ENCODE measurements around the gene HLF.

HLF gene

DNA sequence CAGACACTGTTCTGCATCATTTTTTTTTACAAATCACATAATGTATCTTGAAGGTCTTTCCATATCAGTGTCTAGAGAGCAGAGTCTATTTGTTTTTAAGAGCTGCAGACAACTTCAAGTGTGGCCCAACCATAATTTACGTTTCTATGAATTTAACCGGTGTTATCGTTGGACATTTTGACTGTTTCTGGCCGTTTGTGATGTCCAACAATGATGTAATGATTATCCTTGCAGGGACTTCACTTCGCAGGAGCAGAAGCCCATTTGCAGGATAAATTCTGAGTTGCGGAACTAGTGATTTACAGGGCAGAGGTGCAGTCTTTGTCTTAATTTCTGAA lies 26.9 kb upstream of the HLF start:
- Histone ChIP-seq H3K36me3 (replicated peaks) (no peaks in the 10 kb centered on the region), H3K9me3 (peaks cover 2% of the 10 kb centered on the region), H3K4me1 (peaks cover 12% of the 10 kb centered on the region), H3K4me3 (peak overlapping the region; percentile 37; the same call in 1 of the 2 replicates), H3K27me3 (ENCODE audit: low read depth) (no peaks in the 10 kb centered on the region)
- no peak for DNase-seq (ENCODE audit: low spot score in 2 of 2)
- in situ Hi-C loops (cut with MboI; ENCODE audit: low sequenced_read_pairs) = no loop called here

DNA sequence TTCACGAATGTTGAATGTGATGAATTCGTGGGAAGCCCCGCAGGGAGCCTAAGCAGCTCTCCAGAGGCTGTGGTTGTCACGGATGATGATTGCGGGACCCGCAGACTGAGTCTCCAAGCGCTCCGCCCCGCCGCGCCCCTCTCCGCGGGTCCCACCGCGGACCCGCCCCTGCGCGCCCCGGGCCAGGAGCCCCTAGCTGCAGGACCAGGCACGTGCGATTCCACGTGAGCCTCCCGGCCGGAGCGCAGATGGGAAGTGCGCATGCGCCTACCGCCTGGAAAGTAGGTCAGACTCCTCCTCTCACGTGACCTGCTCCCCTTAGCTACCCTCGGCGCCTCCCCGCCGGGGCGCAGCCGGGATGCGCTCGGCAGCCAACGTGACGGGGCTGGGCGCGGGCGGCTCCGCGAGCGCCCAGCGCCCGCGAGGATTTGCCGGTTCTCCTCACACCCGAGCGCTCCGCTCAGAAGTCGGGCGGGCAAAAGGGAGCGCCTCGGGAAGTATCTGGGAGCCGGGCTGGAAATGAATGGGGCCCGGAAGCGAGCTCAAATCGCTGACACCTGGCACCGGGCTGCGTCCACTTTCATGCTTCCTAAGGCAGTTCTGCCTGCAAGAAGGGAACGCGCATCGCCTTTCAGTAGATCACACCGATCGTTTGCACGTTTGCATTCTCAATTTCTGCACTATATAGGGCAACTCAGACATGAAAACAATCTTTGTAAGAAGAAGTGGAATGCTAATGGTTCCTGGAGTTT lies 26.4 kb upstream of the HLF start:
- Histone ChIP-seq H3K4me3 (peak overlapping the region; percentile 37), H3K27me3 (ENCODE audit: low read depth) (no peaks in the 10 kb centered on the region), H3K9me3 (peaks cover 2% of the 10 kb centered on the region), H3K4me1 (peaks cover 12% of the 10 kb centered on the region), H3K36me3 (replicated peaks) (no peaks in the 10 kb centered on the region)
- in situ Hi-C loops (cut with MboI; ENCODE audit: low sequenced_read_pairs) = no loop called here
- peak; percentile 87 to 94 for DNase-seq (ENCODE audit: low spot score in 2 of 2)

DNA sequence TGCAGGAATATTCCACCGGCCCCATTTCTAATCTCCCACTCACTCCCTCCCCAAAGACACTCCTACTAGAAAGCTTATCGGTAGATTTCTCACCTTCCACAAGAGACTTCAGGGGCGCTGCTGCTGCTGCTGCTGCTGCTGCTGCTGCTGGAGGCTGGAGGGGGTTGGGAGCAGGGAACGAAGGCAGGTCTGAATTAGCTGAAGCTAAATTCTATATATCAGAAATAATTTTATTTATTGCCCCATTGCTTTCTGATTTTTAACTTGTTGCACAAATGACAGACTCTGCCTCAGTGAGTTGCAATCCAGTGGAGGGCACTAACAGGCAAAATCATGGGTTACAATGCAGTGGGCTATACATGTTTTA lies 25.8 kb upstream of the HLF start:
- peak; percentile 12 to 43 for DNase-seq (ENCODE audit: low spot score in 2 of 2)
- H3K36me3 ChIP-seq (replicated peaks) = no peaks in the 10 kb centered on the region
- H3K9me3 ChIP-seq = peaks cover 2% of the 10 kb centered on the region
- peaks cover 12% of the 10 kb centered on the region for H3K4me1 ChIP-seq
- H3K4me3 ChIP-seq = peak overlapping the region; percentile 37
- in situ Hi-C loops (cut with MboI; ENCODE audit: low sequenced_read_pairs) = no loop called here
- no peaks in the 10 kb centered on the region for H3K27me3 ChIP-seq (ENCODE audit: low read depth)

DNA sequence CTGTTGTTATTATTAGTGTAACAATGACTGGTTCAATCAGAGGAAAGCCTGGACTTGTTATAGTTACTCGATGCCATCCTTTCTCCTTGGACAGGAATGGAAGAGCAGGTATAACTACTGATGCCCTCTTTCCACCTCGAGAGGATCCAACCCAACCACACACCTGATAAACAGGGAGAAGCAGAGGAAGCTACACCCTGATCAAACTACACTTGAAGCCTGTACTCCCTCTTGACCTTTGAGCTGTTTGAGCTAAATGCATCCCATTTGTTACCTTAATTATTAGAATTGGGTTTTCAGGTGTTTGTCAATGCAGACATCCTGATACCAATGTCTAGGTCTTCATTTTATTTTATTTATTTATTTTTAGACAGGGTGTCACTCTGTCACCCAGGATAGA lies 23.7 kb upstream of the HLF start:
- no peak for DNase-seq (ENCODE audit: low spot score in 2 of 2)
- 0 out of 2 replicates have a peak, but pooled peaks cover 4% of the 10 kb centered on the region for H3K27me3 ChIP-seq (ENCODE audit: low read depth)

DNA sequence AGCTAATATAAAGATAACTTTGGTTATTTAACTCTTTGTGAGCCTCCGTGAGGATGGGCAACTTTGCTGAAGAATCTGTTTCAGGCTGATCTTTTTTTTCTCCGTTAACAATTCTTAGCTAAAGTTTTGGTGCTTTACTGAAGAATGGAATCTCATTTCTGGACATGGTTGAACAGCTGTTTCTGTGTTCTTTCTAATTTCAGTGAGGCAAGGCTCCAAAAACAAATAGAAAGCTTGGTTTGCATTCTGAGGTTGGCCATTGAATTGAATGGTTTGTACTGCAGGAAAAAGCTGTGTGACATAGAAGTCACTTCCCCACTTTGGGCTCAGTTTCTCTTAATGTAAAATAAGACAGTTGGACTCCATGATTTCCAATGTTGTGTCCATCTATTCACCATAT lies 22.3 kb upstream of the HLF start:
- 0 out of 2 replicates have a peak, but pooled peaks cover 4% of the 10 kb centered on the region for H3K27me3 ChIP-seq (ENCODE audit: low read depth)
- peaks cover 12% of the 10 kb centered on the region for H3K4me1 ChIP-seq
- no peak for DNase-seq (ENCODE audit: low spot score in 2 of 2)
- H3K4me3 ChIP-seq = no peak overlapping the region
- peaks cover 2% of the 10 kb centered on the region for H3K9me3 ChIP-seq
- H3K36me3 ChIP-seq (replicated peaks) = no peaks in the 10 kb centered on the region
- in situ Hi-C loops (cut with MboI; ENCODE audit: low sequenced_read_pairs) = no loop called here

More for the DNA sequence above, 23.7 kb upstream of the HLF start:
- Histone ChIP-seq H3K9me3 (peaks cover 2% of the 10 kb centered on the region), H3K4me3 (no peak overlapping the region), H3K36me3 (replicated peaks) (no peaks in the 10 kb centered on the region), H3K4me1 (peaks cover 12% of the 10 kb centered on the region)
- in situ Hi-C loops (cut with MboI; ENCODE audit: low sequenced_read_pairs) = no loop called here

DNA sequence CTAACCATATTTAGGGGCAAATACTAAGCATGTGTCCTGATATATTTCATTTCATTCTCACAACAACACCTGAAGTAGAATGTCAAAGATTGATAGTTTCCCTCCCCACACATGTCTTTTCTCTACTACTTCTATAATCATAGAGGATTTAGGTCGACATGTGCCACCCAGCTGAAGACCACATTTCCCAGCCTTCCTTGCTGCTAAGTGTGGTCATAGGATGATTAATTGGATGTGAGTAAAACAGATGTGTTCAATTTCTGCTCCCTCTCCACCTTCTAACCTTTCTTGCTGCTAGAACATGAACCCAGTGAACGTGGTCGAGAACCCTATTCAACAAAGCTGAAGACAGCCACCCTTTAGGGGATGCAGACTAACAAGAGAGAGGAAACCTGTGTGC lies 18.8 kb upstream of the HLF start:
- in situ Hi-C loops (cut with MboI; ENCODE audit: low sequenced_read_pairs) = no loop called here
- Histone ChIP-seq H3K9me3 (no peaks in the 10 kb centered on the region), H3K27me3 (ENCODE audit: low read depth) (0 out of 2 replicates have a peak, but pooled peaks cover 4% of the 10 kb centered on the region), H3K36me3 (replicated peaks) (no peaks in the 10 kb centered on the region), H3K4me3 (no peak overlapping the region), H3K4me1 (no peaks in the 10 kb centered on the region)
- no peak for DNase-seq (ENCODE audit: low spot score in 2 of 2)

DNA sequence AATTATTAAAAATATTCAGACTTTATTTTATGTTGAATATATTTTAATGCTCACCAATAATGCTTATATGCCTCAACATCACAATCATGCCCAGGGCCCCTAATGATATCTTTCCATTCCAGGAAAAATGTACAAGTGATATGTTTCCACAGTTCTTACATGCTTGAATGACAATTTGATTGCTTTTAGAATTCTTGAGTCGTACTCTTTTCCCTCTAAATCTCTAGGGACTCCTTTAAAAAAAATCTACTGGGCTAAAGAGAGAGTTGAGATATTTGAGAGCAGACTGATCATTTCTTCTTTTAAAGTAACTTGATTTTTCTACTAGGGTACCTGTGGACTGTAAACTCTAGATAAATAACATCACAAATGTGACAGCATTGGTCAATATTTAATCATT lies 18.2 kb upstream of the HLF start:
- Histone ChIP-seq H3K9me3 (no peaks in the 10 kb centered on the region), H3K27me3 (ENCODE audit: low read depth) (0 out of 2 replicates have a peak, but pooled peaks cover 4% of the 10 kb centered on the region), H3K4me1 (no peaks in the 10 kb centered on the region), H3K4me3 (no peak overlapping the region), H3K36me3 (replicated peaks) (no peaks in the 10 kb centered on the region)
- in situ Hi-C loops (cut with MboI; ENCODE audit: low sequenced_read_pairs) = no loop called here
- no peak for DNase-seq (ENCODE audit: low spot score in 2 of 2)

DNA sequence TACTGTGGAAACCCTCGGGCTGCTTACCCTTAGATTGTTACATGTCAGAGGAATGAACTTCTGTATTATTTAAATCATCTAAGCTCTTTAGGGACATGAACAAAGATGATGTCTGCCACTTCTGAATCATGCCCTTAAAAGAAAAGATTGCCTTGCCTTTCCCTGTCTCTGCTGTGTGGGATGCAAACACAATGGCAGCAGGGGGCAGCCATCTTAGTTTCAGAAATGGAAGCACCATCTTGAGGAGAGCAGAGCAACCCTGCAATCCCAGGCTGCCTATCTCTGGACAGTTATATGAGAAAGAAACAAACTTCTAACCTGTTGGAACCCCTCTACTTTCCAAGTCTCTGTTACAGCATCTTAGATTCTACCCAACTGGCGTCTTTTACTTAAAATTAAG lies 16.7 kb upstream of the HLF start:
- in situ Hi-C loops (cut with MboI; ENCODE audit: low sequenced_read_pairs) = no loop called here
- H3K4me3 ChIP-seq = no peak overlapping the region
- H3K36me3 ChIP-seq (replicated peaks) = no peaks in the 10 kb centered on the region
- H3K4me1 ChIP-seq = no peaks in the 10 kb centered on the region
- no peak for DNase-seq (ENCODE audit: low spot score in 2 of 2)
- 0 out of 2 replicates have a peak, but pooled peaks cover 4% of the 10 kb centered on the region for H3K27me3 ChIP-seq (ENCODE audit: low read depth)
- no peaks in the 10 kb centered on the region for H3K9me3 ChIP-seq

DNA sequence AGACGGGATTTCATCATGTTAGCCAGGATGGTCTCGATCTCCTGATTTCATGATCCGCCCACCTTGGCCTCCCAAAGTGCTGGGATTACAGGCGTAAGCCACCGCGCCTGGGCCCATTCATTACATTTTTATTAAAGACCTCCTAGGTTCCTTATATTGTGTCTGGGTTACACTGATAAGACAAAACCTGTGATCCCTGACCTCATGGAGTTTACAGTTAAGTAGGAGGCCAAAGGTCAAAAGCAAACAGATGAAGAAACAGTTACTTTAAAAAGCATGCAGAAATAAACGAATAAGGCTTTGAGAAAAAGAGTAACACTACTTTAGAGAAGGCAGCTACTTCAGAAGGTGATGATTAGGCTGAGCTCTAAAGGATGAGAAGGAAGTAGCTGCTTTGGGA lies 14.9 kb upstream of the HLF start:
- 0 out of 2 replicates have a peak, but pooled peaks cover 4% of the 10 kb centered on the region for H3K27me3 ChIP-seq (ENCODE audit: low read depth)
- H3K36me3 ChIP-seq (replicated peaks) = no peaks in the 10 kb centered on the region
- no peak overlapping the region for H3K4me3 ChIP-seq
- no peaks in the 10 kb centered on the region for H3K4me1 ChIP-seq
- in situ Hi-C loops (cut with MboI; ENCODE audit: low sequenced_read_pairs) = no loop called here
- DNase-seq (ENCODE audit: low spot score in 2 of 2) = no peak
- H3K9me3 ChIP-seq = no peaks in the 10 kb centered on the region

DNA sequence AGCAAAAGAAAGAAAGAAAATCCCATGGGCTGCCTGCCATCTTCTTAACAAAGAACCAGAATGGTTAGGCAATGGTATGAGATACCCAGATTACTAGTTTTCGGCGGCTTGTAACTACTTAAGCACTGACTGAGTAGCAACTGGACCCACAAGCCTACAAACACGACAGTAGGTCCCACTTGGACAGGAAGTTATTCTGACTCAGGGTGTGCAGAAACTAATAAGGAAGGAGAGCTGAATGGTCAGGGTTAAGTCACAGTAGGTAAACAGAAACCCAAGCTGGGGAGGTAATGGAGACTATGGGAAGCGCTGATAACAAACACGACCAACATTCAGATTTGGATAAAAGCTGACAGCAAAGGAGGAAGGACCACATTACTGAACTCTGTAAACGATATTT lies 10.4 kb upstream of the HLF start:
- Histone ChIP-seq H3K4me3 (no peak overlapping the region), H3K9me3 (no peaks in the 10 kb centered on the region), H3K27me3 (ENCODE audit: low read depth) (0 out of 2 replicates have a peak, but pooled peaks cover 3% of the 10 kb centered on the region), H3K4me1 (no peaks in the 10 kb centered on the region), H3K36me3 (replicated peaks) (no peaks in the 10 kb centered on the region)
- in situ Hi-C loops (cut with MboI; ENCODE audit: low sequenced_read_pairs) = no loop called here
- DNase-seq (ENCODE audit: low spot score in 2 of 2) = no peak

DNA sequence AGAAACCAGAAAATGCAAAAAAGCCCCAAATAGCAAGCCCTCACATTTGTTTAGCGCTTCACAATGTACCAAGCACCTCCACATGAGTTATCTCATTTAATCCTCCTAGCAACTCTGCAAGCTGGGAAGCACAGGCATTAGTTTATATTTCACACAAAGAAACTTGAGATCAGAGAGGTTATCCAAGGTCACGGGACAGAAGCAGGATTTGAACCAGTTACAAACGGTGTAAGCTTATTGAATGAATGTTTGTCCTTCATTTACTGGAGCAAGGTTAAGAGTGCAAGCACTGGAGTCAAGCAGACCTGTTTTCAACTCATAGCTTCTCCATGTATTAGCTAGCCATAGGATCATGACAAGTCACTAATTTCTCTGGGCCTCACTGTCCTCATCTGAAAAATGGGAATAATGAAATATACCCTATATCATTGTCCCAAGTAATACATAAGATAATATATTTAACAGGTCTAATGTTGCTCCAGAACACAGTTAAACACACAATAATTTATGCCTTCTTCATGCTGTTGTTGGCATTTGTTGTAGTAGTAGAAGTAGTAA lies 6.1 kb upstream of the HLF start:
- no peaks in the 10 kb centered on the region for H3K4me1 ChIP-seq
- H3K9me3 ChIP-seq = 0 out of 2 replicates have a peak, but pooled peaks cover 2% of the 10 kb centered on the region
- no peaks in the 10 kb centered on the region for H3K36me3 ChIP-seq (replicated peaks)
- in situ Hi-C loops (cut with MboI; ENCODE audit: low sequenced_read_pairs) = no loop called here
- 0 out of 2 replicates have a peak, but pooled peaks cover 3% of the 10 kb centered on the region for H3K27me3 ChIP-seq (ENCODE audit: low read depth)
- DNase-seq (ENCODE audit: low spot score in 2 of 2) = no peak
- no peak overlapping the region for H3K4me3 ChIP-seq

DNA sequence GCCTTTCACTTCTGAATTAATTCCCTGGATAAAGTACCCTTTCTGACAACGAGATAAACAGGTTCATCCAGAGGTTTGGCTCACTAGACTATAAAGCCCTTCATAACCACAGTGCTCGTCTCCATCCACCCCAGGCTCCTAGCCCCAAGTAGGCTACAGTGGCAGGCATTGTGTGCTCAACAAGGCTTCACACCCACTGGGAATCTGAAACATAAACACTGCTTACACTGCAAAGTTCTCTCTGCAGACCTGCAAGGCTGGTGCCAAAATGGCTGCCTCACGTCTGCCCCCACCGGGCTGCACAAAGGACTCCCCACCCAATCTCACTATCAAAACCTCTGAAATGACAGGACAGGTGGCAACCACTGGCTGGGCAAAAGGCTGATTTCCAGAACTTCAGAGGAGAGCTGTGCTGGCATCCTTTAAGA lies 5.1 kb upstream of the HLF start:
- DNase-seq (ENCODE audit: low spot score in 2 of 2) = no peak
- no peak overlapping the region for H3K4me3 ChIP-seq
- 0 out of 2 replicates have a peak, but pooled peaks cover 3% of the 10 kb centered on the region for H3K27me3 ChIP-seq (ENCODE audit: low read depth)
- H3K36me3 ChIP-seq (replicated peaks) = no peaks in the 10 kb centered on the region
- in situ Hi-C loops (cut with MboI; ENCODE audit: low sequenced_read_pairs) = no loop called here
- H3K9me3 ChIP-seq = 0 out of 2 replicates have a peak, but pooled peaks cover 2% of the 10 kb centered on the region
- no peaks in the 10 kb centered on the region for H3K4me1 ChIP-seq

DNA sequence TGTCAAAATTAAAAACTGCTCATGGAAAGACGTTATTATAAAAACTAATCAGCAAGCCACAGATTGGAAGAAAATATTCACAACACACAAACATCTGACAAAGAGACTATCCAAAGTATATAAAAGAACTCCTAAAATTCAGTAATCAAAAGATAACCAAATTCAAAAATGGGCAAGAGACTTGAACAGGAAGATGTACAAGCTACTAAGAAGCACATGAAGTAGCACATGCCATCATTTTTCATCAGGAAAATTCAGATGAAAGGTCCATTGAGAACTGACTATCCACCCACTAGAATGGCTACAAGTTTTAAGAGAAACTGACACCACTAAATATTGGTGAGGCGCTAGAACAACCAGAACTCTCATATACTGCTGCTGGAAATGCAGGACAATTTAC lies 3.4 kb upstream of the HLF start:
- H3K4me1 ChIP-seq = no peaks in the 10 kb centered on the region
- DNase-seq (ENCODE audit: low spot score in 2 of 2) = no peak
- in situ Hi-C loops (cut with MboI; ENCODE audit: low sequenced_read_pairs) = no loop called here

DNA sequence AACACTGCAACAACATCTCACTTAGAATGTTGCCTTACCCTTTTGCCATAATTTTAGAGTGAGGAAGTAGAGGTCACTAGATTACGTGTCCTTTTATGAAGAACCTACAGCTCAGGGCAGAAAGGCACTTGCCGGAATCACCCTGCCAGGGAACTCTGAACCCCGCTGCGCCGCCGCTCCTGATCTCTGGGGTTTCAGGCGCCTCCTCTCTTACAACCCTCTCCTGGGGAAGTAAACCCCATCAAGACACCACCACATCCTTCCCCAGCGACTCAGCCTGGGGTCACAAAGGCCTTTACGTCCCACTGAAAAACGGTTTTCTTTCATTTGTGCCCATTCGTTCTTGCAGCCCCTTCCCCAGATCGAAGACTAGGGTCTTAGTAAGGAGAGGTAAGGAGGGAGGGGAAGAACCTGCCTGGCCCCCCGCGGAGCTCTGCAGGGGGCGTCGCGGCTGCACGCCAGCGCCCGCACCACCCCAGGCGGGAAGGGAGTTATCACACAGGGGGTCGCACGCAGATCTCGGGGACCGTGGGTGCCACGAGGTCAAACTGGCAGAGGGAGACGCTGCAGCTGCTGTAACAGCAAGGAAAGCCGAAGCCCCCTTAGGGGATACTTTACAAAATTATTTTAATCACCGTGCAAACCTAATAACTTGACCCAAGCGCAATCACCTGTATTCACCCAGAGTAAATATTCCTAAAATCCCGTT lies 1.0 kb upstream of the HLF start:
- no peaks in the 10 kb centered on the region for H3K36me3 ChIP-seq (replicated peaks)
- 0 out of 2 replicates have a peak, but pooled peaks cover 2% of the 10 kb centered on the region for H3K9me3 ChIP-seq
- no peaks in the 10 kb centered on the region for H3K4me1 ChIP-seq
- in situ Hi-C loops (cut with MboI; ENCODE audit: low sequenced_read_pairs) = no loop called here
- DNase-seq (ENCODE audit: low spot score in 2 of 2) = no peak
- no peak overlapping the region for H3K4me3 ChIP-seq
- peaks cover 9% of the 10 kb centered on the region for H3K27me3 ChIP-seq (ENCODE audit: low read depth)

More for the DNA sequence above, 3.4 kb upstream of the HLF start:
- Histone ChIP-seq H3K36me3 (replicated peaks) (no peaks in the 10 kb centered on the region), H3K9me3 (0 out of 2 replicates have a peak, but pooled peaks cover 2% of the 10 kb centered on the region), H3K4me3 (no peak overlapping the region), H3K27me3 (ENCODE audit: low read depth) (peaks cover 9% of the 10 kb centered on the region)

Data from HAP-1 (cell line).